Fibroblast of skin of scalp (primary cell): ENCODE data around the gene PNKP.
"Not testable (repeated sequence)": the region's sequence is repeated elsewhere in the genome, so short reads cannot be mapped to it uniquely, and the experiment has no call there.

ENCODE experiments used
- DNase-seq: peaks from one replicate; pipeline ENCODE4 v3.0.0-alpha.2; 2013

PNKP gene

DNA sequence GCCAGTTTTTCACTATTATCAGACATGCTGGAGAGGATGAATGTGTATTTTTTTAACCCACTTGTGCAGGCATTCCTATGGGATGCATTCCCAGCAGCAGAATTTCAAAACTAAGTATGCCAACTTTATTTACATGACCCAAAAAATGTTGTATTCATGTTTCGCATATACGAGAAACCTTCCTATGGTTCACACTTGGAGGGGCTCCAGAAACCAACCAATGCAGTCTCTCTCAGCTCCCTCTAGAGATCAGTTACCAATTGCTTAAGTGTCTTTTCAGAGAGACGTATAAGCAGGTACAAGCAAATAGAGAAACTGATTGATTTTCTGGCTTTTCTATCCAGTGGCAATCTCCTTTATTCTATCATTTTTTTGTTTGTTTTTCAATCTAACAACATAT lies 22.0 kb downstream of the PNKP start:
- DNase-seq, result peak; percentile 66

DNA sequence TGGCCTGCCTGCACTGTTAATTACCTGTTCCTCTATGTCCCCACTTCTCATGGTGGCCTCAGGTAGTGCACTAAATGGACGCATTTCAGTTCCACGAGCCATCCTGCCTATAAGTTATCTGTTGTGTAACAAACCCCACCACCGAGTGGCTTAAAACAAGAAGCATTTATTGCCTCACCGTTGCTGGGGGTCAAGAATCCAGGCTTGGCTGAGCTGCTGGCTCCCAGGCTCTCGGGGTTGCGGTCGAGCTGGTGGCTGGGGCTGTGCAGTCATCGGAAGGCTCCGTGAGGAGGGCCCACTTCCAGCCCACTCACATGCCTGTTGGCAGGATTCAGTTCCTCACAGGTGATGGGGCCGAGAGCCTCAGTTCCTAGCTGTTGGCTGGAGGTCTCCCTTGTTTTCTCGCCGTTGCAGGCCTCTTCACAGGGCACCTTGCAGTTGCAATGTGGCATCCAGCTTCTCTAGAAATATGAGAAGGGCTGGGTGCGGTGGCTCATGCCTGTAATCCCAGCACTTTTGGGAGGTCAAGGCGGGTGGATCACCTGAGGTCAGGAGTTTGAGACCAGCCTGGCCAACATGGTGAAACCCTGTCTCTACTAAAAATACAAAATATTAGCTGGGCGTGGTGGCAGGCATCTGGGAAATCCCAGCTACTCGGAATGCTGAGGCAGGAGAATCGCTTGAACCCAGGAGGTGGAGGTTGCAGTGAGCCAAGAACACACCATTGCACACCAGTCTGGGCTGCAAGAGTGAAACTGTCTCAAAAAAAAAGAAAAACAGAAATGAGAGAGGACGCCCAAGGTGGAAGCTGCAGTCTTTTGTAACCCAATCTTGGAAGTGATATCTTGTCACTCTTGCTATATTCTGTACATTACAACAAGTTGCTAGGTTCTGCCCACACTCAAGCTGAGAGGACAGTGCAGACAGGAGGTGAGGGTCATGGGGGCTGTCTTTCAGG lies 23.0 kb downstream of the PNKP start:
- no peak for DNase-seq

DNA sequence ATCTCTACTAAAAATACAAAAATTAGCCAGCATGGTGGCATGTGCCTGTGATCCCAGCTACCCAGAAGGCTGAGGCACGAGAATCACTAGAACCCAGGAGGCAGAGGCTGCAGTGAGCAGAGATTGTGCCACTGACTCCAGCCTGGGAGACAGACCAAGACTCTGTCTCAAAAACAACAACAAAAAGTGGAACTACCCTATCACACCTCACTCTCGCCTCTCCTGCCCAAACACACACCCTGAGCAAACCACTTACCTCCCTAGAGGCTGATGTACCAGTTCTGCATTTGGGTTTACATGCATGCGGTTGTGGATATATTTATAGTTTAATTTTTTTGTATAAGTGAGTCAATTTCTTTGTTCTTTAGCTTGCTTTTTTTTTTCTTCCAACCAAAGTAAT lies 24.1 kb downstream of the PNKP start:
- DNase-seq, result no peak

DNA sequence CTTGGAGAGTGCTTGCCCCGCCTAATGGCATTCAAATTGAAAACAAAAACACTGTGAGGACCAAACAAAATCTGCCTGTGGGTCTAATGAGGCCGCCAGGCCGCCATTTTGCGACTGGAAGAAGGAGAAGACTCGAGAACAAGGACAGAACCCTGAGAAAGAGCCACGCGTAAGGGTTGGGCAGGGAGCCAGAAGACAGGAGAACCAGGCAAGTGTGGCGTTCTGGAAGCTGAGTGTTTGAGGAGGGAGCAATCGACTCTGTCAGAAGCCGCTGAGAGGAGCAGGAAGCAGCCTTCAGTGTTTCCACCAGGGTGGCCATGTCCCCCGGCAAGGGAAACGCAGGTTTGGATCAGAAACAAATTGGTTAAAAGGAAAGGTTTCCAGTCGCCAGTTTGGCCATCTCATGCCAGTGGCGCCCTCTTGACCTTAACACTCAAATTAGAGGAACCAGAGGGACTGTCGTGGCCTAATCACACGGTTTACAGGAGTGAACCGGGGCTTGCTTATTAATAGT lies 26.6 kb downstream of the PNKP start:
- DNase-seq, result no peak

DNA sequence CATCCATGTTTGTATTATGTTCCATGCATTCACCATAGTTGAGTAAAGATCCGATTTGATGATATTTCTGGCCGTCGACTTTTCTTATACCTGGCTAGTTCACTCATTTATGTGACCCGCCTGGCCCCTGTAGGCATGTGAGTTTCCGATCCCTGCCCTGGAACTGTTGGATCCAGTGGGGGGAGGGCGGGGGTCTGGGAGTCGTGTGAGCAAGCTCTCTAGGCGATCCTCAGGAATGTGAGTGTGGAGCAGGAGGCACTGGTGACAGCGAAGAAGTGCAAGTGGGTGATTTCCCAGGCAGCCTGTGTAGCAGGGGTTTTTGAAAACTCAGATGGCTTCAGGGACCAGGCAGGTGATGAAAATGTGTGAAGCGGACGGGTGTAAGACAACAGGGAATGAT lies 27.1 kb downstream of the PNKP start:
- DNase-seq, result no peak

DNA sequence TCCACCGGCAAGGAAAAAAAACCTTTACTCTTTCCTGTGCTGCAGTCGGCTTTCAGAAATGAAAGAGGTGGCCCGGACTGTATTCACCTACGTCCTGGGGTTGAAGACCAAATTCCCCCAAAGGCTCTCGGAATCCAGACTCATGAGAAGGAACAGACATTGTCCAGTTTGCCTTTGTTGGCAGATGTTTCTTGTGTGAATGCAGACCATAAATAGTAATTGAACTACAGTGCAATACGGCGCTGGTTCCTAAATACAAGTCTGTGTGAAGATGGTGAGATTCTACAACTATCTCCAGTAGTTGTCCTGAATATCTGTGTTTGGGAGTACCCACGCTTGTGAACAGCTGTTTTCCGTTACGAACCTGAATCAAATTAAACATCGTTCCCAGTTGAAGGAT lies 27.7 kb downstream of the PNKP start:
- no peak for DNase-seq

DNA sequence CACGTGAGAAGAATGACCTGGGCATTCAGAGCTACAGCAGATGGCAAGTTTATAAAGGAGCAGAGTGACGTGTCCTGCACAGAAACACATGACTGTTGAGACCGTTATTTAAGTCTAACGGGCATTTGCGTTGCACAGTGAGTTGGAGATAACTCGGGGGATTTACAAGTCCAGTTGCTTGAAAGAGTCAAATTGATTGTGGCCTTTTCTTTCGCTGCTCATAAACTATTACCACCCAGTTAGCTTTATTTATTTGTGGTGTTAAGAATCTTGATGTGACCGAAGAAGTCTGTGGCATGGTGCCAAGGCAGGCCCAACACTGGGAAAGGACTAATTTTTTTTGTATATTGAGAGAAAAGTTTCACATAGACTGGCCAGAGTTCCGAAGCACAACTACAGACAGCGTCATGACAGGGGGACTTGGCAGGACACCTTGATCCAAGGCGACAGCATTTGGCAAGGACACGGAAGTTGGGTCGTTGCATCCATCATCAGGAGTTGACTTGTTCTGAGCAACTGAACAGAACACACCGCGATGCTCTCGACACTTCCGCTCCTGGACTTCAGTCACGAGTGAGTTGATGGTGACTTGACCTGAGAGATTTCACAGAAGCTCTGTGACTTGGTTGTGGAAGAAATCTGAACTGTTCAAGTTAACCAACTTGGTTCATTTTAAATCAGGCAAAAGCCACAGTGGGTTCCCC lies 28.3 kb downstream of the PNKP start:
- no peak for DNase-seq

- DNase-seq, result no peak
Measured at GRCh38 chr19:49837425-49837824, 30.0 kb downstream of the PNKP start.

DNA sequence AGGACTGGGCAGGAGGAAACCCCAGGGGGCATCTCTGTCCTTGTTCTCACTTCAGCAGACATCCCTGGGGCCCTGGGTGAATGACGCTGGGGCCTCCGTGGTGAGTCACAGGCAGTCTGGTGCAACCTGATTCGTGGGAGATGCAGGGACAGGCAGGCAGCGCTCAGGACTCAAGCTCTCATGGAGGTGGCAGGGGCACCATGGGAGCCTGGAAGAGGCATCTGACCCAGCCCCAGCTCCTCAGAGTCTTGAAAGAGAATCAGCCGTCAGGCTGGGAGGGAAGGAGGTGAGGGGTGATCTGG lies 30.4 kb downstream of the PNKP start:
- DNase-seq, result no peak

DNA sequence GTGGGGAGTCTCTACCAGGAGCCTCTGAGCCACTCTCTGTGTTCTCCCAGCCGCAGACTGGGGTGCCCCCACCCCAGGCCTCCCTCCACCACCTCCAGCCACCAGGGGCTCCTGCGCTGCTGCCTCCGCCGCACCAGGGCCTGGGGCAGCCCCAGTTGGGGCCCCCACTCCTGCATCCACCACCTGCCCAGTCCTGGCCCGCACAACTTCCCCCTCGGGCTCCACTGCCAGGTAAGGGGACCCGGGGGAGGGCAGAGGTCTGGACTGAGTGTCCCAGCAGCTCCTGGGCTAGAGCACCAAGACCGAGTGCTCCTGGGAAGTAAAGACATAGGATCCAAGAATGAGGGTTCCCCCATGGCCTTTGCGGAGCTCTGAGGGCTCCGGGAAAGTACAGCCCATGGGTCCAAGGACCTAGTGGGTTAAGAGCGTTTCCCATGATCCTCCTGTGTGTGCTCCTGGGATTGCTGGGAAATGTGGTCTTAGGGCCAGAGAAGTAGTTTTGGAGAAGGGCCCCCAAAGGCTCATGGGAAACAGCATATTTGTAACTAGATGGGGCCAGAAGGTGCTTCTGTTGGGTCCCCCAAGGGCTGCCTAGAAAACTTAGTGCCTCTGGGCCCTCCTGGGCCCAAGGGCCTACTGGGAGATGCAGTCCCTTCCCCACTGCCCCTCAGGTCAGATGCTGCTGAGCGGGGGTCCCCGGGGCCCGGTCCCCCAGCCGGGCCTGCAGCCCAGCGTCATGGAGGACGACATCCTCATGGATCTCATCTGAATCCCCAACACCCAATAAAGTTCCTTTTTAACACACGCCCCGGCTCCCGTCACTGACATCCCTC lies 31.0 kb downstream of the PNKP start:
- DNase-seq, result no peak

DNA sequence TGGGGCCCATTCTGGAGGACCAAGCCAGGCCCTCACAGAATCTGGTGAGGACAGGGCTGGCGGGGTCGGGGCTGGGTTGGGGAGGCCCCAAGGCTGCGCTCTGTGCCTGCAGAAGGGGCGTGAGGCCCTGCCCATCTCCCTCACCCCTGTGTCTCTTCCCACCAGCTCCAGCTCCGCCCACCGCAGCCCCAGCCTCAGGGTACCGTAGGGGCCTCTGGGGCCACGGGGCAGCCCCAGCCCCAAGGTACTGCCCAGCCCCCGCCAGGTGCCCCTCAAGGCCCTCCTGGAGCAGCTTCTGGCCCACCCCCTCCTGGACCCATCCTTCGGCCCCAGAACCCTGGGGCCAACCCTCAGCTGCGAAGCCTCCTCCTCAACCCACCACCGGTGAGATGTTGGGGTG lies 31.8 kb downstream of the PNKP start:
- DNase-seq, result no peak

- DNase-seq, result no peak
Measured at GRCh38 chr19:49833599-49833998, 33.8 kb downstream of the PNKP start.

DNA sequence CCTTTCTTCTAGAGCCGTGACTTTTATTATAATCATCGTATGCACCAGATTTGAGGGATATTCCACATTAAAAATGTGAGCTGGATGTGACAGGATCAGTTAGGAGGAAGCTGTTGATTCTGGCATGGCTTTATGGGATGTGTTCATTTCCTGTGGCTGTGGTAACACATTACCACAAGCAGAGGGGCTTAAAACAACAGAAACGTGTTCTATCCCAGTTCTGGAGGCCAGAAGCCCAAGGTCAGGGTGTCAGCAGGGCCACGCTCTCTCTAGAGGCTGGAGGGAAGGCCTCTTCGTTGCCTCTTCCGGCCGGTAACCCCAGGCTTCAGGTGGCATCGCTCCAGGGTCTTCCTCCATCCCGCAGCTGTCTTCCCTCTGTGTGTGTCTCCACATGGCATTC lies 34.8 kb downstream of the PNKP start:
- no peak for DNase-seq

- no peak for DNase-seq
Measured at GRCh38 chr19:49831592-49831991, 35.8 kb downstream of the PNKP start.

DNA sequence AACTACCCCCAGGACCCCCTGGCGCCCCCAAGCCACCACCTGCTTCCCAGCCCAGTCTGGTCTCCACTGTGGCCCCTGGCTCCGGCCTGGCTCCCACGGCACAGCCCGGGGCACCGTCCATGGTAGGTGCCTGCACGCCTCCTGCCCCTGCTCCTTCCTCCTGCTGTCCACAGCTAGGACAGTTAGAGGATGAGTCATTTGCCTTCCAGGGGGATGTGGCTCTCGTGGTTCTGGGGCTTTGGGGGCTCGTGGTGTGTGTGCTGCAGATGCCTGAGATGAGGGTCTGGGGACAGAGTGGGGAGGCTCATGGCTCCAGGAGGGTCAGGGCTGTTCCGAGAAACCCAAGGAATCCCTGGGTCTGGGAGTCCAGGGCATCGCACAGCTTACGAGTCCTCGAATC lies 36.6 kb downstream of the PNKP start:
- DNase-seq, result no peak

- no peak for DNase-seq
Measured at GRCh38 chr19:49829721-49830120, 37.7 kb downstream of the PNKP start.

- DNase-seq, result no peak
Measured at GRCh38 chr19:49829200-49829599, 38.2 kb downstream of the PNKP start.

DNA sequence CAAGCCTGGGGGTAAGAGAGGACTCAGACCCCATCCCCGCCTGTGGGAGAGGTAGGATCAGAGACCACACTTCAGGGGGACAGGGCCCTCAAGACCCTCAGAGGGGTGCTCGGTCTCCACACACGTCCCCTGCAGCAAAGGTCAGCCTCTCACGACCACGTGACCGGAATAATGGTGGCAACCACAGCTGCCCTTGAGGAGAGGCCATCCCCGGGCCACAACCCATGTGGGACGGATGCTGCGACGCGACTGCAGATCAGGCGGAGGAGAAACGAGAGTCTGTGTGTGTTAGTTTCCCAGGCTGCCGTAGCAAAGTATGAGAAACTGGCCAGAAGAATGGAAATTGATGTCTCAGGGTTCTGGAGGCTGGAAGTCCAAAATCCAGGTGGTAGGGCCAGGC lies 40.3 kb downstream of the PNKP start:
- DNase-seq, result no peak

DNA sequence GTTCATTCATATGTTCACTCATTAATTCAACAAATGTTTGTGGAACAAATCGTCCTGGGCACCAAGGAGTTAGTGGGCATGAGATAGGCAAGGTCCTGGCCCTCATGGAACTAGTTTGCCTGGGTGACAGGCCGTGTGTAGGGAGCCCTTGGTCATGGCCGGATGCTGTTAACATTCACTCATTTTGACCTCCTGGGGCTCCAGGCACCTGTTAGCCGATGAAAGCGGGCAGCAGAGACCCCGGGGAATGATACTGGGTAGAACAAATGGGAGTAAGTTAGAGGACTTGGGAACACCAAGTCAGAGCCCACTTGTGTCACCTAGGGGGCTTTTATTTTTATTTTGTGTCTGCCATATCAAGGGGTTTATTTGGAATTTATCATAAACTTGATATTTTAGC lies 42.7 kb downstream of the PNKP start:
- no peak for DNase-seq

DNA sequence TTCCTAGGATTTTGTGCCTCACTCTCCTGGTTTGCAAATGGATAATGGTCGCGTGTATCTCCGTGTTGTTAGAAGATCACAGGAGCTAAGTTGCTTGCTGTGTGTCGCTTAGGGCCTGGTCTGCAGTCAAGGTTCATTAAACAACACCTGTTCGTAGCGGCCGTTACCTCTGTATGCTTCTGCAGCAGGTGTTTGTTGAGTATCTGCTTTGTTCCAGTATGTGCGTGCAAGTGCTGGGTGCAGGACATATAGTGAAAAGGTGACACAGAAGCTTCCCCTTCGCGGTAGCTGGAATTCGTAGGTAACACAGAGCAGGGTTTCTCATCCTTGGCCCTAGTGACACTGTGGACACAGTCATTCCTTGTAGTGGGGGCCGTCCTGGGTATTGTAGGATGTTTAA lies 43.9 kb downstream of the PNKP start:
- DNase-seq, result no peak

- DNase-seq, result no peak
Measured at GRCh38 chr19:49820125-49820524, 47.3 kb downstream of the PNKP start.

- DNase-seq, result not testable (repeated sequence)
Measured at GRCh38 chr19:49819452-49820115, 47.8 kb downstream of the PNKP start.
